Hepatocyte (in vitro differentiated cells): ENCODE results near the gene BMP7. TPM values are rescaled to one million over a fixed set of nuclear protein-coding genes. Genes with fewer than 3 reads are reported as not detected.

Experiments used
- DNase-seq: peaks from one replicate; pipeline ENCODE4 v3.0.0-alpha.2; 2016; ENCODE audit warnings: low spot score
- H2AFZ ChIP-seq: fragments of 200-600 bp; sonication (generic); 2 replicates; pipeline ENCODE4 v1.6.0; 2016; ENCODE audit warnings: antibody characterized with exemption, mild to moderate bottlenecking
- H3K27ac ChIP-seq: fragments of 200-600 bp; sonication (generic); 2 replicates; pipeline ENCODE4 v1.5.1; 2016; ENCODE audit warnings: mild to moderate bottlenecking
- H3K27me3 ChIP-seq: fragments of 200-600 bp; sonication (generic); 2 replicates; pipeline ENCODE4 v1.6.1; 2016
- H3K36me3 ChIP-seq: fragments of 200-600 bp; sonication (generic); replicated peaks from 2 replicates; pipeline ENCODE4 v1.5.1; 2016; ENCODE audit warnings: low read depth; ENCODE audit not compliant: insufficient read depth
- H3K4me1 ChIP-seq: fragments of 200-600 bp; sonication (generic); 2 replicates; pipeline ENCODE4 v1.5.1; 2016; ENCODE audit warnings: mild to moderate bottlenecking, moderate library complexity; ENCODE audit not compliant: insufficient read depth
- H3K4me2 ChIP-seq: fragments of 200-600 bp; sonication (generic); 2 replicates; pipeline ENCODE4 v1.6.0; 2016
- H3K4me3 ChIP-seq: fragments of 200-600 bp; sonication (generic); 2 replicates; pipeline ENCODE4 v1.5.1; 2016; ENCODE audit warnings: mild to moderate bottlenecking
- H3K79me2 ChIP-seq: fragments of 200-600 bp; sonication (generic); 2 replicates; pipeline ENCODE4 v1.6.0; 2017; ENCODE audit warnings: mild to moderate bottlenecking
- H3K9me2 ChIP-seq: fragments of 200-600 bp; sonication (generic); replicated peaks from 2 replicates; pipeline ENCODE4 v1.6.0; 2017; ENCODE audit warnings: mild to moderate bottlenecking; ENCODE audit not compliant: insufficient read depth
- H3K9me3 ChIP-seq: fragments of 200-600 bp; sonication (generic); 2 replicates; pipeline ENCODE4 v1.5.1; 2016; ENCODE audit warnings: low read depth, mild to moderate bottlenecking
- H4K20me1 ChIP-seq: fragments of 200-600 bp; sonication (generic); 2 replicates; pipeline ENCODE4 v1.6.0; 2016; ENCODE audit warnings: mild to moderate bottlenecking; ENCODE audit not compliant: insufficient read depth, poor library complexity, severe bottlenecking
- CTCF ChIP-seq: fragments of 200-600 bp; sonication (generic); IDR thresholded peaks from 2 replicates; pipeline ENCODE4 v1.5.1; 2016; ENCODE audit warnings: antibody characterized with exemption, mild to moderate bottlenecking; ENCODE audit not compliant: poor library complexity
- EZH2 ChIP-seq: fragments of 200-600 bp; sonication (generic); IDR thresholded peaks from 2 replicates; pipeline ENCODE4 v1.6.1; 2016; ENCODE audit warnings: antibody characterized with exemption, mild to moderate bottlenecking, borderline replicate concordance
- EZH2phosphoT487 ChIP-seq: fragments of 200-600 bp; sonication (generic); IDR thresholded peaks from one replicate; pipeline ENCODE4 v1.6.1; 2018; ENCODE audit warnings: antibody characterized with exemption, mild to moderate bottlenecking, low read depth, moderate library complexity; ENCODE audit not compliant: unreplicated experiment, severe bottlenecking
- WGBS: methylation state at CpG from one replicate; pipeline ENCODE4 v1.1.6; 2016; ENCODE audit warnings: low lambda C conversion rate; ENCODE audit errors: missing lambda C conversion rate; 5-methylcytosine and 5-hydroxymethylcytosine counted together
- polyA plus RNA-seq: library from polyadenylated mRNA; unstranded; fragments of >200 nt; fragmentation: Nextera tagmentation; extraction: Ambion mirVana; gene quantifications from 2 replicates; pipeline ENCODE4 v1.2.1, GENCODE V29; 2016
- total RNA-seq: library from RNA; depleted of rRNA; stranded (reverse); fragments of >200 nt; gene quantifications from 2 replicates; pipeline ENCODE4 v1.2.3, GENCODE V29; 2014

Gene BMP7
- total and polyA plus RNA-seq, 2 experiments from 2014 or later, result 9.1 to 14.8 TPM

- WGBS, result 92% methylated on average over 3 of the region's 3 CpGs
- H3K4me2 ChIP-seq, result no peak overlapping the region
- peaks cover 24% of the 10 kb centered on the region for H3K4me1 ChIP-seq
- H3K9me3 ChIP-seq, result no peaks in the 10 kb centered on the region
- H2AFZ ChIP-seq, result no peak overlapping the region
- H3K36me3 ChIP-seq, result no peaks in the 10 kb centered on the region
- no peak overlapping the region for H3K27ac ChIP-seq
- no peak for TF ChIP-seq EZH2
- no peak for TF ChIP-seq EZH2phosphoT487
- no peak overlapping the region for H3K4me3 ChIP-seq
- no peaks in the 10 kb centered on the region for H3K9me2 ChIP-seq
- no peaks in the 10 kb centered on the region for H3K79me2 ChIP-seq
- no peaks in the 10 kb centered on the region for H3K27me3 ChIP-seq
- H4K20me1 ChIP-seq, result no peaks in the 10 kb centered on the region
- DNase-seq, result no peak
Measured at GRCh38 chr20:57274299-57274698, 7.9 kb upstream of the BMP7 start.

GRCh38 chr20:57272883-57273535 is 6.6 kb upstream of the BMP7 start:
- Histone ChIP-seq H3K4me1 (peaks cover 11% of the 10 kb centered on the region), H3K27me3 (peaks cover 12% of the 10 kb centered on the region), H3K4me3 (no peak overlapping the region), H3K36me3 (no peaks in the 10 kb centered on the region), H3K9me3 (no peaks in the 10 kb centered on the region), H3K79me2 (no peaks in the 10 kb centered on the region), H4K20me1 (no peaks in the 10 kb centered on the region), H3K27ac (no peak overlapping the region), H2AFZ (no peak overlapping the region), H3K9me2 (no peaks in the 10 kb centered on the region), H3K4me2 (no peak overlapping the region)
- 85% methylated on average over 4 of the region's 4 CpGs for WGBS
- DNase-seq, result no peak
- TF ChIP-seq EZH2, result no peak
- TF ChIP-seq EZH2phosphoT487, result no peak
- TF ChIP-seq CTCF, result no peak

- H3K9me3 ChIP-seq, result no peaks in the 10 kb centered on the region
- H3K79me2 ChIP-seq, result peaks cover 4% of the 10 kb centered on the region
- peaks cover 12% of the 10 kb centered on the region for H3K4me1 ChIP-seq
- no peak overlapping the region for H3K4me2 ChIP-seq
- TF ChIP-seq EZH2phosphoT487 (no peak), EZH2 (no peak), CTCF (no peak)
- H4K20me1 ChIP-seq, result no peaks in the 10 kb centered on the region
- H3K36me3 ChIP-seq, result no peaks in the 10 kb centered on the region
- DNase-seq, result no peak
- H2AFZ ChIP-seq, result no peak overlapping the region
- H3K9me2 ChIP-seq, result no peaks in the 10 kb centered on the region
- H3K27ac ChIP-seq, result no peak overlapping the region
- no peak overlapping the region for H3K4me3 ChIP-seq
- H3K27me3 ChIP-seq, result peaks cover 26% of the 10 kb centered on the region
- 60% methylated on average over 10 of the region's 10 CpGs for WGBS
Measured at GRCh38 chr20:57270204-57270984, 4.0 kb upstream of the BMP7 start.

- DNase-seq, result no peak
- peaks cover 12% of the 10 kb centered on the region for H3K79me2 ChIP-seq
- H4K20me1 ChIP-seq, result no peaks in the 10 kb centered on the region
- no peak overlapping the region for H3K27ac ChIP-seq
- H3K4me2 ChIP-seq, result no peak overlapping the region
- no peaks in the 10 kb centered on the region for H3K9me2 ChIP-seq
- WGBS, result 81% methylated on average over 10 of the region's 10 CpGs
- H3K4me1 ChIP-seq, result peaks cover 12% of the 10 kb centered on the region
- TF ChIP-seq CTCF (no peak), EZH2phosphoT487 (no peak), EZH2 (no peak)
- H3K36me3 ChIP-seq, result no peaks in the 10 kb centered on the region
- no peaks in the 10 kb centered on the region for H3K9me3 ChIP-seq
- H3K27me3 ChIP-seq, result peaks cover 26% of the 10 kb centered on the region
- H3K4me3 ChIP-seq, result no peak overlapping the region
- no peak overlapping the region for H2AFZ ChIP-seq
Measured at GRCh38 chr20:57269148-57269984, 2.9 kb upstream of the BMP7 start.
